Astrocyte of the spinal cord (primary cell): ENCODE measurements around the gene AUTS2.

Experiments used
- DNase-seq: peaks from one replicate; pipeline ENCODE4 v3.0.0; 2011; ENCODE audit warnings: low read depth, low spot score
- H3K4me3 ChIP-seq: 2 replicates; pipeline ENCODE4 v1.5.1; 2011; ENCODE audit warnings: low read depth, mild to moderate bottlenecking, low read length, moderate library complexity
- CTCF ChIP-seq: IDR thresholded peaks from 2 replicates; pipeline ENCODE4 v1.5.1; 2012; ENCODE audit warnings: low read depth, mild to moderate bottlenecking, low read length, inconsistent platforms
- in situ Hi-C: cut with HindIII; loops from 2 replicates; pipeline ENCODE4 v1.10.0; 2017; ENCODE audit warnings: low sequenced_read_pairs

The AUTS2 gene

GRCh38 chr7:69989551-69989950, 391.3 kb downstream of the AUTS2 start:
- no peak for TF ChIP-seq CTCF
- no peak for DNase-seq
- in situ Hi-C loops: no loop called here
- no peak overlapping the region for H3K4me3 ChIP-seq

GRCh38 chr7:69992938-69993337, 394.7 kb downstream of the AUTS2 start:
- TF ChIP-seq CTCF: no peak
- DNase-seq: no peak
- H3K4me3 ChIP-seq: no peak overlapping the region
- in situ Hi-C loops: no loop called here

DNA sequence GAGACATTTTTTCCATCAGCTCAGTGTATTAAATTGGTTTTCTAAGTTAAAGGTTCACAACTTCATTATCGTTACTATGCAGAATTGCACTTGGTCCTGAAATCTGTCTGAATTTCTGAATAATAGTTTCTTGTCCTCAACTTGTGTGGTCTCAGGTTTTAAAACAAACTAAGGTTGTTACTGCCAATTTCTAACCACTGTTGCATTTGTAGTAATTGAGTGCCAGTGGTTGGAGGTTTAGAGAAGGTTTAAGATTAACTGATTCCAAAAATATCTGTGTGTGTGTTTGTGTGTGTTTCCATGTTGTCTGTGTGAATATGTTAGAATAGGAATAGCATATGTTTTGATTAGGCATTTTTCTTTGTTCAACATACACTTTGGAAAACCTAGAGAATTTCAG, 395.9 kb downstream of the AUTS2 start:
- H3K4me3 ChIP-seq: no peak overlapping the region
- TF ChIP-seq CTCF: no peak
- DNase-seq: no peak
- in situ Hi-C loops: no loop called here

DNA sequence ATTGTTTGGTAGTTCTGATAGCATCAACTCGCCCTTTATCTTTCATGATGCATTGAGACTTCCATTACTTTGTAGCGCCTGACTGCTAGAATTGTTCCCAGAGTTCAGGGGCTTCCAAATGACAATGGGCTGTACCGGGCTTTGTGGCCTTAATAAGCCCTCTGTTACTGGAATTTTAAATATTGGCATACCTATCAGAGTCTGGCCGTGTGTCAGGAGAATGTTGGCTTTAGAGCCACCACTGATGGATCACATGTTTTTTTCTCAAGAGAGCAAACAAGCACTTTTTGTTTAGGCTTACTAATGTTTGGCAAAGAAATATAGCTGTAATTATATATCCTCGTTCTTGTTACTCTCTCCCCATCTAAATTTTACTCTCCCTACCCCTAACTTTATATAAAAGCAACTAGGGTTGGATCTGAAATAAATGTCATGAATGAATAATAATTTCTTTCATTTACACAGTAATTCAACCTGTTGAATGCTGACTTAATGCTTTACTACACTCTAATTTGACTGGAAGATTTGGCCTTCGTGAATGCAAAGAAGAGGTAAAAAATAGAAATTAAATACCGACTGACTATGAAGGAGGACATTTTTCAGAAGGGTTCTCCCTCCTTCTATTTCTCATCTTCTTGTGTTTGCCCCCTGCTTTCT, 396.7 kb downstream of the AUTS2 start:
- H3K4me3 ChIP-seq: no peak overlapping the region
- no peak for TF ChIP-seq CTCF
- in situ Hi-C loops: no loop called here
- DNase-seq: no peak

DNA sequence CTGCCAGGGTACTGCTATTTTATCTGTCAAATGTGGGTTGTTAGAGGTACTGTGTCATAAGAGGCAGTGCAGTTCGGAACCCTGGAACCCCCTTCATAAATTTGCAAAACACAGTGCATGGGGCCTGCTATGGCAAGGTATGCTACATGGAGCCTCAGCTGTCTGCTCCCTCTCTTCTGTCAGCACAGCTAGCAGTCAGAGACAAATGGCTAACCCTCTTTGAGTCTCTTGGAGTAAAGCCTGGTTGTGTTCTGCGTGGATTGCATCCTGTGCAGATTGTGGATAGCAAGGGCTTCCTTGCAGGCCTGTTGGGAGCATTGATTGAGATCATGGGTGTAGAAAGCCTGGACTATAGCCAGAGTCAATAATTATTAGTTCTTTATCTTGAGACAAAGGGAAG, 397.8 kb downstream of the AUTS2 start:
- H3K4me3 ChIP-seq: no peak overlapping the region
- in situ Hi-C loops: no loop called here
- no peak for TF ChIP-seq CTCF
- no peak for DNase-seq

DNA sequence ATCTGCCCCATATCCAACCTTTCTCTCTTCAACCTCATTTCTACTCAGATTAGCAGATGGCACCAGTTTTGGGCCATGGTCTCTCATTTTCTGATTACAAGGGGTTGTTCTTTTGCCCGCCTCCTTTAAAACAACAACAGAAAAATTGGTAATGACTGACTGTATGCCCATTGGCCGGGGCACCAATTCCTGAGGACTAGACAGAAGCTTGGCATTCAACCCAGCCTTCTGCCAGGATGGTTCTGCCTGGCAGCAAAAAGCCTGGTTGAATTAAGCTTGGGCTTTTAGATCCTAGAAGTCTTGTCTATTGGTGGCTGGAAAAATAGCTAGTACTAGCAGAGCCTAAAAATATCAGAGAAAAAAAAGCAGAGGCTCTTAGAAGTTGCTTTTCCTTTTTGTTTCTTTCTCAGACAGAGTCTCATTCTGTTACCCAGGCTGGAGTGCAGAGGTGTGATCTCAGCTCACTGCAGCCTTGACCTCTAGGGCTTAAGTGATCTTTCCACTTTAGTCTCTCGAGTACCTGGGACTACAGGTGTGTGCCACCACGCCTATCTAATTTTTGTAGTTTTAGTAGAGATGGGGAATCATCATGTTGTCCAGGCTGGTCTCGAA, 402.6 kb downstream of the AUTS2 start:
- no peak for TF ChIP-seq CTCF
- no peak overlapping the region for H3K4me3 ChIP-seq
- no peak for DNase-seq
- in situ Hi-C loops: no loop called here
